SK-N-SH treated with all-trans-retinoic acid at 6 μM for 48 hours (cell line): ENCODE results near the gene NOD2.

Experiments used
- BACH2 ChIP-seq: fragments of 250-450 bp; sonication (Bioruptor Pico); IDR thresholded peaks from 2 replicates; pipeline ENCODE4 v1.9.0; 2021; ENCODE audit warnings: mild to moderate bottlenecking, borderline replicate concordance
- ZFP30 ChIP-seq: fragments of 450-650 bp; formaldehyde crosslinking; IDR thresholded peaks from 2 replicates; pipeline ENCODE4 v1.5.0; 2022; ENCODE audit warnings: mild to moderate bottlenecking, moderate library complexity
- ZNF8 ChIP-seq: fragments of 450-650 bp; formaldehyde crosslinking; IDR thresholded peaks from 2 replicates; pipeline ENCODE4 v1.5.0; 2020; ENCODE audit warnings: mild to moderate bottlenecking, moderate library complexity
- TF ChIP-seq, protein P1 (sequence below): fragments of 250-450 bp; sonication (Bioruptor Pico); IDR thresholded peaks from 2 replicates; pipeline ENCODE4 v1.5.0; 2020; ENCODE audit warnings: mild to moderate bottlenecking, moderate library complexity
- TF ChIP-seq, protein P2 (sequence below): fragments of 250-450 bp; sonication (Bioruptor Pico); IDR thresholded peaks from 2 replicates; pipeline ENCODE4 v1.8.0; 2021; ENCODE audit warnings: low read depth, mild to moderate bottlenecking, moderate library complexity, borderline replicate concordance

DNA sequence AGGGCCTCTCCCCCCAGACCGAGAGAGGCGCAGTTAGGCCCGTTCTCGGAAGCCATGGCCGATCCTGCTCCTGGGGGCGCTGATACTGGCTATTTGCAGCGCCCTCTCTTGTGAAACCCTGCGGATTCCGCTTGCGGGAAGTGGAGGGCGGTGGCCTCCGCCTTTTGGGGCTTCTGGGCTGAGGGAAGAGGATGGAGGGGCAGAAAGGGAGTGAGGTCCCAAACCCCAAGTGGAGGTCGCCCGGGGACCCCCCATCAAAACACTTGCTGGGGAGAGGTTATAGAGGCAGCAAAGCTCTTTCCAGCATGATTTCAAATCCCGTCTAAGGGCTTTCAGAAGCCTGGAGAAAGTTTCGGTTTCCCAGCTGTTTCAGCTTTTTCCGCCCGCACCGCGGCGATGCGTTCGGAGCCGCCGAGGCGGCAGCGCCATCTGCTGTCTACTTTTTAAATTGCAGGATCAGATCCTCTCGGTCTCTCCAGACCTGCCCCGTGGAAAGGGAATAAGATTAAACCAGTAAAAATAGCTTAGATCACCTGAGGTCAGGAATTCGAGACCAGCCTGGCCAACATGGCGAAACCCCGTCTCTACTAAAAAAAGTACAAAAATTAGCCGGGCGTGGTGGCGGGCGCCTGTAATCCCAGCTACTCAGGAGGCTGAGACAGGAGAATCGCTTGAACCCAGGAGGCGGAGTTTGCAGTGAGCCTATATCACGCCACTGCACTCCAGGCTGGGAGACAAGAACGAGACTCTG is 28.1 kb upstream of the NOD2 start:
- no peak for TF ChIP-seq ZFP30 (CRISPR knock-in tag)
- no peak for TF ChIP-seq ZNF8 (CRISPR knock-in tag)
- TF ChIP-seq, protein P1, sequence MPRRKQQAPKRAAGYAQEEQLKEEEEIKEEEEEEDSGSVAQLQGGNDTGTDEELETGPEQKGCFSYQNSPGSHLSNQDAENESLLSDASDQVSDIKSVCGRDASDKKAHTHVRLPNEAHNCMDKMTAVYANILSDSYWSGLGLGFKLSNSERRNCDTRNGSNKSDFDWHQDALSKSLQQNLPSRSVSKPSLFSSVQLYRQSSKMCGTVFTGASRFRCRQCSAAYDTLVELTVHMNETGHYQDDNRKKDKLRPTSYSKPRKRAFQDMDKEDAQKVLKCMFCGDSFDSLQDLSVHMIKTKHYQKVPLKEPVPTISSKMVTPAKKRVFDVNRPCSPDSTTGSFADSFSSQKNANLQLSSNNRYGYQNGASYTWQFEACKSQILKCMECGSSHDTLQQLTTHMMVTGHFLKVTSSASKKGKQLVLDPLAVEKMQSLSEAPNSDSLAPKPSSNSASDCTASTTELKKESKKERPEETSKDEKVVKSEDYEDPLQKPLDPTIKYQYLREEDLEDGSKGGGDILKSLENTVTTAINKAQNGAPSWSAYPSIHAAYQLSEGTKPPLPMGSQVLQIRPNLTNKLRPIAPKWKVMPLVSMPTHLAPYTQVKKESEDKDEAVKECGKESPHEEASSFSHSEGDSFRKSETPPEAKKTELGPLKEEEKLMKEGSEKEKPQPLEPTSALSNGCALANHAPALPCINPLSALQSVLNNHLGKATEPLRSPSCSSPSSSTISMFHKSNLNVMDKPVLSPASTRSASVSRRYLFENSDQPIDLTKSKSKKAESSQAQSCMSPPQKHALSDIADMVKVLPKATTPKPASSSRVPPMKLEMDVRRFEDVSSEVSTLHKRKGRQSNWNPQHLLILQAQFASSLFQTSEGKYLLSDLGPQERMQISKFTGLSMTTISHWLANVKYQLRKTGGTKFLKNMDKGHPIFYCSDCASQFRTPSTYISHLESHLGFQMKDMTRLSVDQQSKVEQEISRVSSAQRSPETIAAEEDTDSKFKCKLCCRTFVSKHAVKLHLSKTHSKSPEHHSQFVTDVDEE (CRISPR knock-in tag) = no peak
- no peak for TF ChIP-seq BACH2
- TF ChIP-seq, protein P2, sequence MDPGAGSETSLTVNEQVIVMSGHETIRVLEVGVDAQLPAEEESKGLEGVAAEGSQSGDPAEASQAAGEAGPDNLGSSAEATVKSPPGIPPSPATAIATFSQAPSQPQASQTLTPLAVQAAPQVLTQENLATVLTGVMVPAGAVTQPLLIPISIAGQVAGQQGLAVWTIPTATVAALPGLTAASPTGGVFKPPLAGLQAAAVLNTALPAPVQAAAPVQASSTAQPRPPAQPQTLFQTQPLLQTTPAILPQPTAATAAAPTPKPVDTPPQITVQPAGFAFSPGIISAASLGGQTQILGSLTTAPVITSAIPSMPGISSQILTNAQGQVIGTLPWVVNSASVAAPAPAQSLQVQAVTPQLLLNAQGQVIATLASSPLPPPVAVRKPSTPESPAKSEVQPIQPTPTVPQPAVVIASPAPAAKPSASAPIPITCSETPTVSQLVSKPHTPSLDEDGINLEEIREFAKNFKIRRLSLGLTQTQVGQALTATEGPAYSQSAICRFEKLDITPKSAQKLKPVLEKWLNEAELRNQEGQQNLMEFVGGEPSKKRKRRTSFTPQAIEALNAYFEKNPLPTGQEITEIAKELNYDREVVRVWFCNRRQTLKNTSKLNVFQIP (CRISPR knock-in tag) = no peak
